Stimulated activated naive CD4-positive, alpha-beta T cell treated with Interleukin-2 at 50 U/mL for 16 hours (primary cell): ENCODE measurements around the gene KNCN.

ENCODE experiments used
- DNase-seq: peaks from one replicate; lab custom pipeline; 2025; lab: John Stamatoyannopoulos, UW

KNCN gene

DNA sequence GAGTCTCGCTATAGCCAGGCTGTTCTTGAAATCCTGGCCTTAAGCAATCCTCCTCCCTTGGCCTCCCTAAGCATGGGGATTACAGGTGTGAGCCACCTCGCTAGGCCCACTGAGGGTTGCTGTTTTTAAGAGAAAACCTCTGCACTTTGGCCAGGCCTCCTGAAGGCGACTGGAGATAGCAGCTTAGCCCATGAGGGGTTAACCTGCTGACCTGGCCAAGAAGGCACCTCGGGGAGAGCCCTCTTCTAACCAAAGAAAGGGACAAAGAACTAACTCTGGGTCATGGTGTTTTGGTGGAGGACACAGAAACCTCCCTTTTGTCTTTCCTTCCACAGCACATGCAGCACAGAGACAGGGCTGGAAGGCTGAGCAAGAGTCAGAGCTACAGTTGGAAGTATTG, 17.7 kb upstream of the KNCN start:
- DNase-seq, result no peak

DNA sequence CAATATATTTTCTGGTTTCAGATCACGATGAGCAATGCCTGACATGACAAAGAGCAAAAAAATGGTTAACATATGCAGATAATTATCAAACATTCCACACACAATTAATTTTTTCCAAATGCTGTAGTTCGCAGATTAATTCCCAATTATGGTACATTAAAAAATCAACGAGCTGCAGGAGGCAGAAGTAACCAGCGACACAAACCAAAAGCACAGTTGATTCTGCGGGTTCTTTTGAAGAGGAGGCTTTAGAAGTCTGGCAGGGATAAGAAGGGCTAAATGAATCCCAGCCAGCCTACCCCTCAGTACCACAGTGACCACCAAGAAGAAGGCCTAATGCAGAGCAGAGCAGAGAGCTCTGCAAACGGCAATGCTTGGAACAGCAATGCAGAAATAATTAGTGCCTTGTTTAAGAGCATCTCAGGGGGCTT, 17.0 kb upstream of the KNCN start:
- no peak for DNase-seq

DNA sequence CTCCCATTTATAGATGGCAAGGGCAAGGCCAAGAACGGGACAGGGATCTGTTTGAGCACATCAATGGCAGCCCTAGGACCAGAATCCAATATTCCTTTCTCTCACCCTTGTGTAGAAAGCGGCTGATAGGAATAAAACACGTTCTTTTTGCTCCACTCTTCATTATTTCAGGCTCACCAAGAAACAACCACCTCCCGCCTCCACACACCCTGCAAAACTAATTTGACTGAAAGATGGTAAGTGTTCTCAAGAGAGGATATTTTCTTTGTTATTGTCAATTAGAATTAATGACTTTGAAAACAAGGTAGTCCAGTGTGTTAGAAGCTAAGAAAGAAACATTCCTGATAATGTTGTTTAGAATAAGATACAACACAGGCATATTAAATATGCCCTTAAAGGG, 11.9 kb upstream of the KNCN start:
- DNase-seq, result no peak

DNA sequence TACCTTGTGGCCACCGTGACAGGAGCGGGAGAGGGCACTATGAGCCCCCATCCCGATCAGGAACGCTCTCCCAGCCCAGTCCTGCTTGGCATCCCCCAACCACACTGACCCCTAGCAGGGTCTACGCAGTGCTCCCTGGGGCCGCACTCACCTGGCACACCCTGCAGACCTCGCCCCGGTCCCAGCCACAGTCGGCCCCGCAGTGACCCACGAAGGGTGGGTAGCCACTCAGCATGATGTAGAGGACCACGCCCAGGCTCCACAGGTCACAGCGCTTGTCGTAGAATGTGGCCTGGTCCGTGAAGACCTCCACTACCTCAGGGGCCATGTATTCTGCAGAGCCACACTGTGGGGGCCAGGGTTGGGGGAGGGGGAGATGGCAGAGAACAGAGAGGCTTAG, 11.1 kb upstream of the KNCN start:
- DNase-seq, result no peak

DNA sequence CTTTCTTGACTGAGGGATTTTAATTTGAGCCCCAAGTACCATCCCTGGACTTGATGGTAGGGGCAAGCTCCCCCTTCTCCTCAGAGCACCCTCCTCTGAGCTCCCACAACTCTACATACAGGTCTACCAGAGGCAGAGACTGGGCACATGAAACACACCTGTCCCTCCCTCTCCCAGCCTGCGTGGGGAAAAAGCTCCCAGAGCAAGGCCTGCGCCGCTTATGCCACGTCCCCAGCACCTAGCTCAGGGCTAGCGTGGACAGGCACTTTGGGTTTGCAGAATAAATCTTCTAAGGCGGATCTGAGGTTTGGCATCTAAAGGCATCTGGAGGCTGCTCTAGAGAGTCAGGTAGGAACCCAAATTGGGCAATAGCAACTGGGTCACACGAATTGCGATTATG, 7.5 kb upstream of the KNCN start:
- DNase-seq, result no peak

DNA sequence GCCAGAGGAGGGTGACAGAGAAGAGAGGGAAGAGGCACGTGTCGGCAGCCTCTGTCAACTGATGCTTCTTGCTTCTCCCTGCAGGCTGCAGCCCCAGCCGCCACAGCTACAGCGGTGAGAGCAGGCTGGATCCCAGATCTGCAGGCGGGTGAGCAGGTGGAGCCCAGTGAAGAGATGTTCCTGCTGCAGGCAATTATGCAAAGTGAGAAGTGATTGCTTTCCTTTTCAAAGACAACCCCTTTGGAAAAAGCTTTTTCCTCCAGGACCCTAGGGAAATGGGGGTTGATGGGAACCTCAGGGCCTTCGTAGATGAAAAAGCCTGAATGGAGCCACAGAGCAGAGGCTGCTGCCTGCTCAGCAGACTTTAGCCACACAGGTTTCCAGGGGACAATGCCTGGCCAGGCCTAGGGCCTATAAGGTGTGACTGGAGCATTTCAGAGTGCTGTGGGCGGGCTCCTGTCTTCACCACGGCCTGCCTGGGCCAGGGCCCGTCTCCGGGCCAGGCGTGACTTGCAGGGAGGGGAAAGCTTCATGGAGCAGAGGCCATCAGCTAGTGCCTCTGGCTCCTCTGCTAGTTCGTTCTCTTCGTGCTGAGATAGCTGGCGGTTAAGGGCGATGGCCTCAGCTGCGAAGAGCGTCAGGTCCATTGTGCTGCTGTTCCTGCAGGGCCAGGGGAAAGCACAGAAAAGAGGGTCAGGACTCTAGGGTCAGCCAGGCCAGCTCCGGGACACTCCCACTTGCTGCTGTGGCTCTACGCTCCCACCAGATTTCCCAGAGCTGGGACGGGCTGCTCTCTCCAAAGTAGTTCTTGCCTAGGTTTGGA, 6.9 kb upstream of the KNCN start:
- no peak for DNase-seq

DNA sequence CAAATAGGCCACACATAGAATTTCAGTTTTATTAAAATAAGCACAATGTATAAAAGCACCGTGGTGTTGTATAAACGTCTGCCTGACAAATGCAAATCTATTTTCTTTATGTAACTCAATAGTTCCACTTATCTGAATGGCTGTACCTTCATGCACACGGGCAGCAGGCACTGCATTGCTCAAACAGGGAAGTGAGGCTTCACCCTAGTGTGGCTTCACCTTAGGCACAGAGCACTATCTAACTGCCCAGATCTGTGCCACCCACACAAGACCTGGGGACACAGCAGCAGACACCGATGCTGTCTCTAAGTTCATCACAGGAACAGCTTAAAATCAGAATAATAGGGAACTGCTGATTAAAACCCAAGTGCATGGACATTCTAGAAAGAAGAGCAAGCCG, 6.0 kb upstream of the KNCN start:
- no peak for DNase-seq

DNA sequence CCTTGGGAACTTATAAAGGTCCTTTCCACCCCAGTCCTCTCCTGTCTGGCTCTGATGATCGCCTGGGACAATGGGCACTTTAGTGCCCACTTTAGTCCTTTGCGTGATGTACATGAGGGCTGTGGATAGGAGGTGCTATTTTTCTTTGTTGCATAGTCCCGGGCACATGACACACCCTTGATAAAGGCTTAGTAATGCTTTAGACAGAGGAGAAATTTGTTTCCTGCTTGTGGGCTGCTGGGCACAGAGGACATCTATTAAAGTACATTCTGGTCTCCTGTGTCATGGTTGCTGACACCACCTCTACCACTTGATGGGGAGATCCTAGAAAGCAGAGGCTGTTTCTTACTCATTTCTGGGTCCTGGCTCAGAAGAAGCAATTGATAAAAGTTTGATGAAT, 5.4 kb upstream of the KNCN start:
- DNase-seq, result no peak

DNA sequence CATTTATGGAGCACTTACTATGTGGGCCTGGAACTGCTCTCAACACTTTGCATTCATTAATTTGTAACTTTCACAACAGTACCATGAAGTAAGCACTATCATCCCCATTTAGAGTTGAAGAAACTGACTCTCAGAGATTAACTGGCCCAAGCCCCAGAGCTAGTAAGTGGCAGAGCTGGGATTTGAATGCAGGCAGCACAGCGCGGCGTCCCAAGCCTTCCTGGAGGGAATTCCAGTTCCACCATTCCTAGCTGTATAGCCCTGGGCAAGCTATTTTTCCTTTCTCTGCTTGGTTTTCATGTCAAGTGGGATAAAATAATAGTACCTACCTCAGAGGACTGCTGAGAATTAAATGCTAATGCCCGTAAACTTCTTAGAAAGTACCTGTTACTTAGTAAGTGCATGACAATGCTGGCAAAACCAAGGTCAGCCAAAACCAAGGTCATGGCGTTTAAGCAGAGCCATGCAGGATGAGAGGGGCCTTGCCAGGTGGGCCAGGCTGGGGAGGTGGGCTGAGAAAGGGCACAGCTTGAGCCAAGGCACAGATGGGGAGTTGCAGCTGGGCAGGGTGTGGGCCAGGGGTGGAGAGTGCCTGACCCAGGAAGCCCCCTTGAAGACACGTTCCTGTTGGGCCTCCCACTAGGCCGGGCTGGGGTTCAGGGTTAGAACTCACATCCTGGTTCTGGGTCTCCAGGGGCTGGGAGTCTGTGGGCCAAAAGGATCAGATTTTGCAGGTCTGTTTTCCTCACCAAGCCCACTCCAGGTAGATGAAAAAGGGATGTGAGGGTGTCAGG, 4.6 kb upstream of the KNCN start:
- DNase-seq, result no peak

DNA sequence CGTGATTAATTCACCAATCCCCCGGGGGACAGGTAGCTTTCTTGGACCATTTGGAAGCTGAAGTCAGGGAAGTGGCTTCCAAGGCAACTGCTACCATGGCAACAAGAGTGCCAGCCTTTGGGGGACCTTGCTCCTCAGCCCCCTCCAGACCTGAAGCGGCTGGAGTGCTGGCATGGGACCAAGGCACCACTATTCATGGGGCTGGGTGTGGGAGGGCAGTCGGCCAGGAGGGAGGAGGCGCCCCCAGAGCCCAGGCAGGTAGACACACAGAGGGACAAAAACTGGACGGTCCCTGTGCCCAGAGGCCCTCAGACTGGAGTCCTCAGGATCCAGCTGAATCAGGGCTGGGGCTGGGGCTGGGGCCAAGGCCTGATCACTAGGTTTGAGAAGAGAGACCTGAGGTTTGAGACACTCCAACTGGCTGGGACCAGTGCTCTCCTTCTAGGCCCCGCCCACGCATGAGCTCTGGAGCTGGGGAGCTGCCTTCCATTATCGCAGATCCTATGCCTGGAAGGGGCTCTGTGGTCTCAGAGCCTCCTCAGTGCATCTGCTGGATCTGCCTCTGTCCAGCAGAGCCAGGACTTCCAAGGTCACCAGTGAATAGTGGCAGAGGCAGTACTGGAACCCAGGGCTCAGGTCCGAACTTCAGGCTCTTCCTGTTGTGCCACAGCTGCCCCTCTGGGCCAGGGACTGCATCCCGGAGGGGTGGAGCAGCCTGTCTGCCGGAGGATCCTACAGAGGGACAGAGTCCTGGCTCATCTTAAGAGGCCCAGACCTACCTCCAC, 3.3 kb upstream of the KNCN start:
- DNase-seq, result no peak

DNA sequence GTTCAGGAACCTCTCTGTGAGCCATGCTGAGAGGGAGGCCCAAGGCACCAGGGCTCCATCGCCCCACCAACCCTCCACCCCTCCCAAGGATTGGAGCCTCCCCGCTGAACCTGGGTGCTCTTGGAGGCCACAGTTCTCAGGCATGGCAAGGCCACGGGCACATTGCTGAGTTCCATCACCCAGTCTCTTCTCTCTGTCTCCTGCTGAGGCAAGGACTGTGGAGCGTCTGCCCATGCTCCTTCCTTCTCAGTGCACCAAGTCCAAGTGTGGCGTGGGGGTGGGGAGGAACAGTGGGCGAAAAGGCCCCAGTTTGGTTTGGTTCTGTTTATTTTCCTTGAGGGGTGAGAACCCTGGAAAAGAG, 2.8 kb upstream of the KNCN start:
- DNase-seq, result no peak

DNA sequence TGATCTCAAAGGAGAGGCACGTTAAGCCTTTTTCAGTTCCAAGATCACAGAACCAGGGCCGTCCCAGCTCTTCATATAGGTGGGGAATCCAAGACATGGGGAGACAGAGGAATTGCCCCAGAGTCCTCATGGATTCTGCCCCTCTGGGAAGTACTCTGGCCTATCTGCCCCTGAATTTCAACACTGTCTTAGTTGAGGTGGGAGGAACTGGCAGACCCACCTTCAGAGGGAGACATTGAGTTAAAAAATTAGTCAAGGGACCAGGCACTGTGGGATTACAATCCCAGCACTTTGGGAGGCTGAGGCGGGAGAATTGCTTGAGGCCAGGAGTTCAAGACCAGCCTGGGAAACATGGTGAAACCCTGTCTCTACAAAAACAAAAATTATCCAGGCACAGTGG, 2.1 kb upstream of the KNCN start:
- DNase-seq, result no peak

DNA sequence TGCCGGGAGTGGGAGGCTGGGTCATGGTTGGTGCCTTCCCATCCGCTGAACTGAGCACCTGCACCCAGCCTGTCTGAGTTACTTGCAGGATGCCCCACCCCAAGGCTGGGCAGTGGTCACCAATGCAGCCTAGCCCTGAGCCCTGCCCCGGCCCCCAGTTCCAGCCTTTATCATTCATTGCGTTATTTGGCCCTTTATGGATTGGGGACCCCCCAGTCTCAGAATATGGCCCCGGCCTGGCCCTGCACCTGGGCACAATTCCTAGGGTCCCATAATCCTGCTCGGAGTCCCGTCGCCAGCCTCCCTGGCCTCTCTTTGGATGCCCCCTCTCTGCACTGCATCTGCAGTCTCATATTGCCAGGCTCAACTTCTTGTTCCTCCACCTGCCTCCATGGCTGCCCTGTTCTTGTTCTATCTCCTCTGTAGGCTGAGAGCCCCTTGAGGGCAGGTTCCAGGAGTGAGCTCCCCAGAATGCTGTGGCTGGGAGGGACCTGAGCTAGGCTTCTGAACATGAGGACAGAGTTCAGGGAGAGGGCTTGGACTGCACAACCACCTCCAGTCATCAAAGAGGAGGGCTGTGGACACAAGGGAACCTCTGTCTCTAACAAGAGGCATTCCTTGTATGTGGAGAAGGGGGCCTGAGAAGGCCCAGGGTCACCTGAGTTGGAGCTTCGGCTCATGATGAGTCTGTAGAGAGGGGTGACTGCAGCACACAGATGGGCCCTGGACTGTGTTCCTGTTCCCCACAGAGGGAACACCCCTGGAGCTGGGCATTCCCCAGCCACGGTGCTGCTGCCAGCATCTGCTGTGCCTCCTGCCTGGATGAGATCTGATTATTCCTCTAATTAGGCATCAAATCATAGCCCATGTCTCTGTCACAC, 1.1 kb upstream of the KNCN start:
- no peak for DNase-seq

DNA sequence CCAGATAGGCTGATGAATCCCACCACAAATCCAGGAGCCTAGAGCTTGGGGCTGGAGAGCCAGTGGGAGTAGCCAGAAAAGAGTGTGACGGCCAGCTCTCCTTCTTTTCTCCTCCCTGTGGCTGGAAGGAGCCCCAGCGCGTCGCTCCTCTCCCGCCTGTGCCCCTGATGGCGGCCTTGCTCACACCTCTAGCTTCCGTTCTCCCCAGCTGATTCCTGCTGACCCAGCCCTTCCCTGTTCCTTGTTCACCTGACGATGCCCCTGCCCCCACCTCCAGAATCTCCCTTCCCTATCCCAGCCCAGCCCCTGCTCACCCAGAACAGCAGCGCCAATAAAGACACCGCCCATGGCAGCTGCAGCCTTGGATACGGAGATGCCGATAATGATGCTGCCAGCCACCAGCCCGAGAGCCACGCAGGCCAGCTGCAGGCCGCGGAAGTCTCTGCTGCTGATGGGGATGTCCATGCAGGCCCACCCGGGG, 656 bp downstream of the KNCN start:
- DNase-seq, result no peak

DNA sequence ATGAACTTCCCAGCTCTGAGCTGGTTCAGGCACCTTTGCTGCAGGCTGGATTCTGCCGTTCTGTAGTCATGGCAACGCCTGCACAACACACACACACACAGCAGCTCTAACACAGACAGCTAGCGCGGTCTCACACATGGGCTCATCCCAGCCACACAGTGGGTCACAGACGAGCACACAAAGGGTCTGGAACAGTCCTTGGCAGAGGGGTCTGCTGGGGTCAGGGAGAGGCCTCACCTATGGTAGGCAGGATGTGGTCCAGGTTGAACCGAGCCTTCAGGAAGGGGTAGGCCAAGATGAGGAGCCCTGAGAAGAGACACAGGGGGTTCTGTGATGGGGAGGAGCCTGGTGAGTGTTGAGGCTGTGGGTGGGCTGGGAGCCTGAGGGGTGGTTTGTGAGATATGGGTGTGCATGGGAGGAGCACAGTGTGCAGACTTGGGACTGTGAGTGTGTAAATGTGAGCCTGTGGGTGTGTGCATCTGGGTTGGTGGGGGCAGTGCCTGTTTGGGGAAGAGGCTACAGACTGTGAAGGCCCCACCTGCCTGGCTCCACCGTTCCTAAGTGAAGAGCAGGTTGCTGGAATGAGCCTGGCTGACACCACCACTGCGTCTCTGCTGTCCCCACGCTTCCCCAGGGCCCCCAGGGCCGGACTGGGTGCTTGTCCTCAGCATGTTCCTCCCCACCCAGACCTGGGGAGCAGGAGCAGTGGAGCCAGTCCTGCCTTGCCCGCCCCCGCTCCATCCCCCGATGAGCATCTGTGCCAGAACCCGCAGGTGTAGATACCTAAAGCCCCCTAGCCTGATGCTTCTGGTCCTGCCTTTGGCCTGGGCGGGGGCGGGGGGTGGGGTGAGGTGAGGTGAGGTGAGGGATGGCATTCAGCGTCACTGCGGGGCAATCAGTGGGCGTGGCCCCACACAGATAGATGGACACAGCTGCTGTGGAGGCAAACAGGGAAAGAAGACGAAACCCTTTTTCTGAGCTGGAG, 1.5 kb downstream of the KNCN start:
- DNase-seq, result peak; percentile 25

DNA sequence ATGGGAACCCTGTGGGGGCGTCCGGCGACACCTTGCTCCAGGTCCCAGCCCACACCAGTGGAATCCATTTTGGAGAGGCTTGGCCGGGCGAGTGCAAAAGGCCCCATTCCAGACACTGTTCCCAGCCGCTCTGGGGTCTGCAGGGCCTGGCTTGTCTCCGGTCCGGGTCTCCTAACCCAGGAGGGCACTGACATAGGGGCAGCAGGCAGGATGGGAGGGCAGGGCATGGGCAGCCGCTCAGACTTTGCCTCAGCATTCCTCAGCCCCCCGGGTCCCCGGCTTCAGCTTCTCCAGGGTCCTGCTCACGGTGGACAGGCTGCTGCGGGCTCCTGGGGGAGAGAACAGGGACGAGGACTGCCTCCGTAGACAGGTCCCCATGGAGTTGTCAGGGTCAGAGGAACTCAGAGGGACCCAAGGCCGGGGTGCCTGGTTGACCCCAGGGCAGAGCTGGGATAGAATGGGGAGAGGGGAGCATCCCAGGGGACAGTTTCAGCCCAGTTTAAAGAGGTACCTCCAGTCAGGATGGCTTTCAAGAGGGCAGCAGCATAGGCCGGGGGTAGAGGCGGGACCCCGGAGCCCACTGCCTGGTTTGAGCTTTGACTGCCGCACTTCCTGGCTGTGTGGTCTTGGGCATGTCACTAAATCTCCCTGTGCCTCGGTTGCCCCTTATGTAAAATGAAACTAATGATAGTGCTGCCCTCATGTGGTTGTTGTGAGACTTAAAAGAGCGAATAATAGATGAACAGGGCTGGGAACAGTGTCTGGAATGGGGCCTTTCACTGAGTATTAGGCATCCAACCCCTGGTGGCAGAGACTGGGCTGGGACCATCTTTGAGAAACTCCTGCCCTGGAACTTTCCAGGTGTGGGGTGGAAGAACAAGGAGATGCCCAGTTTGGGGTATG, 3.7 kb downstream of the KNCN start:
- no peak for DNase-seq

DNA sequence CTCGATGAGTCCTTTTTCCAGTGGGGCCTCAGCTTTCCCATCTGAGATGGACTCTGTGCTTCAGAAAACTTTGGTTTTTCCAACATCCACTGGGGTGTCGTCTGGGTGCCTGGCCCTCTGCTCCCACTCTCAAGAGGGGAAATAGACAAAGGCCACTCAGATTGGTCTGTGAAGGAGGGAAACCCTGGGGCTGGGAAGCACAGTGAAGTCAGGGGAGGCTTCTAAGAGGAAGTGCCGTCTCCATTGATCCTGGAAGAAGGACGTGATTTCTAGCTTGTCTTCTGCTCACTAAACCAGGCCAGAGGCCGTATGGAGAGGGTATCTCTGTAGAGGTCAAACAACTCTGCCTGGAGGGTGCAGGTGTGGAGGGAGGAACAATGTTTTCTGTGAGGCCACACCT, 5.2 kb downstream of the KNCN start:
- DNase-seq, result no peak

DNA sequence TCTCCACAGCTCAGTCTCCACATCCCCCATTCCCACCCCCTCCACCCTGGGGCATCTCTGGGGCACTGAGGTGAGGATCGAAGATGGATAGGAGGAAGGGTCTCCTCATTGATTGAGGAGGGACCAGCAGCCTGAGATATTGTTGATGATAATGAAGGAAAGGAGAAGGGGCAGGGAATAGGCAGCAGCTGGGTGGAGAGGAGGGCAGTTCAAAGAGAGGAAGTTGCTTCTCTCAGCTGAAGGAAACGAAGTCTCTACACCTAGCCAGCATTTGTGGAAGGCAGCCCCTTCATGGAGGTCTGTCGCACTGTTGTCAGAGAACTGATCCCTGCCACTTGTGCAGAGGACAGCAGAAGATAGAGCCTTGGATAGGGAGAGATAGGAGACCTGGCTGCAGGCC, 5.7 kb downstream of the KNCN start:
- DNase-seq, result no peak

DNA sequence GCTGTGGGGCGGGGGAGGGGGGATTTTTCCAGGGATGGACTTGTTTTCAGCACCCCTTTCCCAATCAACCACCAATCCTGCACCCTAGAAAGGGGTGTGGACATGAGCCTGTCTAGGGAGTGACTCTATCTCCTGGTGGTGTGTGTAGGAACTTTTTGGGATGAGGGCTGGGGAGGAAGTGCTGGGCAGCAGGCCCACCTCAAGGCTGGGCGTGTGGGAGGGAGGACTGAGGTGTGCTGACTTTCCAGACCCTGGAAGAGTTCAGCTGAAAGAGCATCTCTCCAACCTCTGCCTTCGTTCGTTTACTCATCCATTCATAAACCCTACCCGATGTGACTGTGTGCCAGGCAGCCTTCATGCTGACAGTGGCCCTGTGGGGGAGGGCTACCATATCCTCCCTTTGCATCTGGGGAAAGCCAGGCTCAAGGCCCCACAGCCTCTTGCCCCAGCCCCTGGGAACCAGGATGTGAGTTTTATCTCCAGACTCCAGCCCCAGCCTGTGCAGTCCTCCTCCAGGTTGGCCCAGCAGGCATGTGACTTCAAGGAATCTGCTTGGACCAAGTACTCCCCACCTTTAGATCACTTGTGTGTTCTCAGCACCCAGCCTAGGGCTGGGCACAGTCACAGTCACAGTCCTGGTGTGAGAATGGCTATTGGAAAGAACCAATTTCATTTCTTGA, 6.7 kb downstream of the KNCN start:
- DNase-seq, result no peak
